ENCODE data around the gene SLX9.
"Not testable (repeated sequence)": the region's sequence is repeated elsewhere in the genome, so short reads cannot be mapped to it uniquely, and the experiment has no call there.

Gene SLX9

DNA sequence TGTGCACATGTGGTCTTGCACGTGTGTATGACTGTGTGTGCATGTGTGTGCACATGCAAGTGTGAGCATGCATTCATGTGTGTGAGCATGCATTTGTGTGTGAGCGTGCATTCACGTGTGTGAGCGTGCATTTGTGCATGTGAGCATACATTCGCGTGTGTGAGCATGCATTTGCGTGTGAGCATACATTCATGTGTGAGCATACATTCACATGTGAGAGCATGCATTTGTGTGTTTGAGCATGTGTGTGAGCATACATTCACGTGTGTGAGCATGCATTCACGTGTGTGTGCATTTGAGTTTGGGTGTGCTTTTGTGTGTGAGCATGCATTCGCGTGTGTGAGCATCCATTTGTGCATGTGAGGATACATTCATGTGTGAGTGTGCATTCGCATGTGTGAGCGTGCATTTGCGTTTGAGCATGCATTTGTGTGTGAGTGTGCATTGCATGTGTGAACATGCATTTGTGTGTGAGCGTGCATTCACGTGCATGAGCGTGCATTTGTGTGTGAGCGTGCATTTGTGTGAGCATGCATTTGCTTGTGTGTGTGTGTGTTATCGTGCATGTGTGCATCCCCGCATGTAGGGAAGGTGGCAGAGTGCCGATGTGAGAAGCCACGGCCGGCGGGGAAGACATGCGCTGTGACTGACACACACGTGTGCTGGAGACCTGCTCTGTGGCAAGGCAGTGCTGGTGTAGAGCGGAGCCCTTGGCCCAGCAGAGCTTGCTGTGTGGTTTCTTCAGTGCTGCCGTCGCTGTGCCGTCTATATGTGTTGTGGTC lies 37.4 kb upstream of the SLX9 start:
- DNase-seq = no peak

DNA sequence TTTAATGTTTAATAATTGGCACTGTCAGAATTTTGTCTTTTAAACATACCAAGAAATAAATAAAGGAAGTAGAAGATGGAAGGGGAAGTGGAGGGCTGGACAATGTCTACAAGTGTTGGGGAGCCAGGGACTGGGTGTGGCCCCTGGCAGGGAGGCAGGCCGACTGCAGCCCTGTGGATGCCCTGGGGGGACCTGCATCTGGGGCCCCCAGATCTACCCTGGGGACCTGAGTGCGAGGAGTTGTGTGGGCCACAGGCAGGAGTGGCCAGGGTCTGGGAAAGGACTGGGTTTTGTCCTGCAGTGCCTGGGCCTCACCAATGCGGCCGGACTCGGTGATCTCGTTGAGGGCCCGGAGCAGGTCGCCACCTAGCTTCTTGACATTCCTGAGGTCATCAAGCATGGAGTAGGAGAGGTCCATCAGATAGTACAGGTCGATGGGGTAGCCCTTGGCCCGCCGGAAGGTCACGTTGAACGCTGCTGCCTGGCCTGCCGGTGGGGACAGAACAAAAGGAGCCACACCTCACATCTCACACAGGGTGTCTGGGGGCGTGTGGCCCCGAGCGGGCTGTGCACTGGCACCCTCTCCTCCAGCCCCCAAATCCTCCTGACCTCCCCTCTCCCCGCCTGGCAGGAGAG lies 36.7 kb upstream of the SLX9 start:
- no peak for DNase-seq

DNA sequence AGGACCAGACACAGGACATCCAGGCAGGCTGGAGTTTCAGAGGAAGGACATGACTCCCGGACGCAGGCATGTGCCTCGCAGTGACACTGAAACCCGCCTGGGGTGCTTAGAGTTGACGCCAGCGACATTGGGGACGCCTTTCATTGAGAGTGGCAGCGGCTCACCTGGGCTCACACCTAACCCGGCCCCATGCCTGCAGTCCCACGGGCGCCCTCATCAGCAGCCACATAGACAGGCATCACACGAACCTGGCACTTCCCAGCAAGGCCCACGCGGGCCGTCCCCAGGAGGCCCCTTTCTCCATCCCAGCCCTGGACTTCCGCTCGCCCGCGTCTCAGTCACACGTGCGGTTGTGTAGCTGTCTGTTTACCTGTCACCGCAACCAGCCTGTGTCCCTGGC lies 36.1 kb upstream of the SLX9 start:
- no peak for DNase-seq

DNA sequence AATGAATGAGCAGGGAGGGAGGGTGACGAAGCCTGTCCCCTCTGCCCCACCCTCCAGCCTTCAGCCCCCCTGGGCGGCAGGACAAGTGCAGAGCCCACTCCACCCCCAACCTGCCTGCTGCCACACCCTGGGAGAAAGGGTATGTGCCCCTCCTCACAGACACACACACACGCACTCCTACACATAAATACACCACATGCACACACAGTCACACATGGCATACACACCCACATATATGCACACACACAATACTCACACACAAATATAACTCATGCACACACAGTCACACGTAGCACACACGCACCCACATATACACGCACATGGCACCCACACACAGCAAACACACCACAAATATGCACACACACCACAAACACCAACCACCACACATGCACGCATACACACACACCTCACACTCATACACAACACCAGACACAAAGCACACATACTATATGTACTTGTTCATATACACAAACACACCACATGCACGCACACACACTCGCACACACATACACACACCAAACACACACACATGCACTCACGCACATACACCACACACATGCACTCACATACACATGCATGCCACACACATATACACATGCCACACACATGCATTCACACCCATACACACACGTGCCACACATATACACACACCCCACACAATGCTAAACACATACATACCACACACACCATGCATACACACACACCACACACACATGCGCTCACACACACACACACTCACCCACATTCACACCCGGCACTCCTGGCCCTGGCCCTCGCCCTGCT lies 35.5 kb upstream of the SLX9 start:
- DNase-seq = no peak

DNA sequence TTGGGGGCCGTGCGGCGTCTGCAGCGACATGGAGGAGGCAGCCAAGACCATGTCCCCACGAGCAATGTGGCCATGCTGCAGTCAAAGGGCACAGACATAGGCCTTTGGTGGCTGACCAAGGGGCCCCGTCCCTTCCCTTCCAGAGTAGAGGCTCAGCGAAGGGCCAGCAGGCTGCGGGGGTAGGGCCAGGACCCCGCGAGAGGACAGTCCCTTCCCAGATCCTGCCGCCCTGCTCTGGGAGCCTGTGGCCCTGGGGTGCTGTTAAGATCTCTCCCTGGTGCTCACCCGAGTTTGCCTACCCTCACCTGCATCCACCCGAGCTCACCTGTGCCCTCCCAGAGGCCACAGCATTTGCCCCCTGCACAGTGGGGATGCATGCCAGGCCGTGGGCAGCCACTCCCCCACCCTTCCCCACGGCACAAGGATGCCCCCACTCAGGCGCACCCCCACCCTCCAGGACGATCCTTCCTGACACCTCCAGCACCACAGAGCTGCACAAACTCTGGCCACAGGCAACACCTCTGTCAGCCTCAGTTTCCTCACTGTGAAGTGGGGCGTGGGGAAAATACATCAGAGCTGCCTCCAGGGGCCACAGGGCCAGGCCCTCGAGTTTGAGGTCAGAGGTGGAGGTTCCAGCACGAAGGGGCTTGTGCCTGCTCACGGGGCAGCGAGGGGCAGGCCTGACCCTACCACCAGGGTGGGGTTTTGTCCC lies 34.7 kb upstream of the SLX9 start:
- DNase-seq = no peak

DNA sequence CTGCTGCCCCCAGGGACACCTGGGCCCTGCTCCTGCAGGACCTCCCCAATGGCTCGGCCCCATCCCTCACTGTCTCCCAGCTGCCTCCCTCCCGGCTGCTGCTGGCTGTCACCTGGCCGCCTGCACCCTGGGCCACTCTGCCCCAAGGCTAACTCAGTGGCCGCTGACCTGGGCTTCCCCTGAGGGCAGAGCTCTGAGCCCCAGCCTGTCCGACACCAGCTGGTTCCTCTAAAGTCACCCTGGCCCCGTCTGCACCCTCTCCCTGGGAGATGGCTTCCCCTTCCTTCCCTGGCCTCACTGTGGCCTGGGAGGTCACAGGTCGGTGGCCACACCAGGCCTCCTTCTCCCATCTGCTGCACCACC lies 34.1 kb upstream of the SLX9 start:
- DNase-seq = no peak

DNA sequence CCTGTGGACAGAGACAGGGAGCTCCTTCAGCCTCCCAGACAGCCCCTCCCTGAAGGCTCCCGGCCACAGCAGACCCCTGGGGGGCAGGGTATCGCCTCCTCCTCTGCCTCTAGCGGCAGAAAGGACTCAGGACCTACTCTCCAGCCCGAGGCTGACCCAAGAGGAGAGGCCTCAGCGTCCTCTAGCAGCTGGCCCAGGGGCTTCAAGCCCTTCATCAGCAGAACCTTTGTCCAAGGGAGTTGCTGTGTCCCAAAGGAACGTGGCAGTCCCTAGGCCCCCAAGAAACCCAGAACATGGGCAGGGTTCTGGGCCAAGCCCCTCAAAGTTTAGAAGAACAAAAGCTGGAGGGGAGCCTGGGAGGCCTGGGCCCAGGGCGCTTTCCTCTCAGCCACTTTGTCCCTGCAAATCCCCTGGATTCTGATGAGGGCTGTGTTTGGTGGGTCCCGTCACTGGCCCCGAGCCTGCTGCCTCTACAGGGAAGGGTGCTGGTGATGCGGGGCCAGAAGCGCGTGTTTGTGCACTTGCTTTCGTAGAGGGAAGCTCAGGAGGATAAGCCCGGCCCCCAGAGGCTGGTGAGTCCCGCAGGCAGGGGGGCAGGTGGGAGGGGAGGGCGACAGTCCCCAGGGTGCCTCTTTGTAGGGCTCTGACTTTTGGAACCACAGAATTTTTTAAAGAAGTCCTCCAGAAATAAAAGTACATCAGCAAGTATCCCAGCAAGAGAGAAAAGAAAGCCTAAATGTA lies 32.4 kb upstream of the SLX9 start:
- DNase-seq = no peak

DNA sequence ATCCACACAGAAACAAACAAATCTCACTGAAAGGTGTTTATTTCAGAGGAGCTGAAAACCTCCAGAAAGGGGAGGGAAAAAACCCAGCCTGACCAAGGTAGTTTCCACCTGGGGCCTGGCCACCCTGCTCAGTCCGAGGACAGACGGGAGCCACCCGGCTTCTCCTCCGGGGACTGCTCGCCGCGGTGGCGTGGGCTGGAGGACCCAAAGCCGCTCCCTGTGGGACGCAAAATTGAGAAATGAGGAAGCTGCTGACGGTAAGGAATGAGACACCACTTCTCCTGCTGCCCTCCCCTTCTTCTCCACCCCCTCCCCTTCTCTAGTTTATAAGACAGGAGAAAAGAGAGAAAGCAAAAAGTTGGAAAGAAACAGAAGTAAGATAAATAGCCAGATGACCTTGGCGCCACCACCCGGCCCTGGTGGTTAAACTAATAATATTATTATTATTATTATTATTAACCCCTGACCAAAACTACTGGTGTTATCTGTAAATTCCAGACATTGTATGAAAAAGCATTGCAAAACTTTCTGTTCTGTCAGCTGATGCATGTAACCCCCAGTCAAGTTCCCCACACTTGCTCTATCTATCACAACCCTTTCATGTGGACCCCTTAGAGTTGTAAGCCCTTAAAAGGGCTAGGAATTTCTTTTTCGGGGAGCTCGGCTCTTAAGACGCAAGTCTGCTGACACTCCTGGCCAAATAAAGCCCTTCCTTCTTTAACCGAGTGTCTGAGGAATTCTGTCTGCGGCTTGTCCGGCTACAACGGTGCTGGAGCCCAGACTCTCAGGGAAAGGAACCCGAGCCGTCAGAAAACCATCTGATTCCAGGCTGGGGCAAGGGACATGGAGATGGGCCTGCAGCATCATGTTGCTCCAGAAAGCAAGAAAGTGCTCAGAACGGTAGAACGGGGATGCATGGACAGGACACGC lies 31.6 kb upstream of the SLX9 start:
- no peak for DNase-seq

DNA sequence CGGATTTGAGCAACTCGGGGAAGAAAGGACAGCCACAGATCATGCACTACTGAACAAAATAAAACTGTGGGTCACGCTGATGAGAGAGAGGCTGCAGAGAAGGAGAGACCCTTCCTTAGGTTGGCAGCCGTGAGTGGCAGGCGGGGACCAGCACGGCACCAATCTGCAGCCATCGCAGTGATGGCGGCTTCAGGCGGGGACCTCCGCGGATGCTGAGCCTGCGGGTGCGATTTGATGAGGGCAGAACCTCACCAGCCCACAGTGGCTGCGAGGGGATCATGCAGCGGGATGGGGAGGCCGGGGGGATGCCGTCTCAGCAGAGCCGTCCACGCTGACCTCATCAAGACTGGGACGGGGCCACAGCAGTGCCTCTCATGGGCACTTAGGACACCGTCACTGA lies 30.9 kb upstream of the SLX9 start:
- DNase-seq = no peak

DNA sequence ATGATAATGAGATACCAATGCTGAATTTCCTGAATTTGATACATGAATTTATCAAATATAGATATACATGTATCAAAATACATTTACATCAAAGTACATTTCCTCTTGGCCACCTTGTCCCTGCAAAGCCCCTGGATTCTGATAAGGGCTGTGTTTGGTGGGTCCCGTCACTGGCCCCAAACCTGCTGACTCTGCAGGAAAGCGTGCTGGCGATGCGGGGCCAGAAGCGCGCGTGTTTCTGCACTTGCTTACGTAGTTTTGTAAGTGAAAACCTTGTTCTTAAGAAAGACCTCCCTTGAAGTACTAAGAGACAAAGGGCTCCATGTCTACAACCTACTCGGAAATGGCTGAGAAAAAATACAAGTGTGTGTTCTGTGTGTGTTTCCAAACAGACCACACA lies 30.1 kb upstream of the SLX9 start:
- DNase-seq = no peak

DNA sequence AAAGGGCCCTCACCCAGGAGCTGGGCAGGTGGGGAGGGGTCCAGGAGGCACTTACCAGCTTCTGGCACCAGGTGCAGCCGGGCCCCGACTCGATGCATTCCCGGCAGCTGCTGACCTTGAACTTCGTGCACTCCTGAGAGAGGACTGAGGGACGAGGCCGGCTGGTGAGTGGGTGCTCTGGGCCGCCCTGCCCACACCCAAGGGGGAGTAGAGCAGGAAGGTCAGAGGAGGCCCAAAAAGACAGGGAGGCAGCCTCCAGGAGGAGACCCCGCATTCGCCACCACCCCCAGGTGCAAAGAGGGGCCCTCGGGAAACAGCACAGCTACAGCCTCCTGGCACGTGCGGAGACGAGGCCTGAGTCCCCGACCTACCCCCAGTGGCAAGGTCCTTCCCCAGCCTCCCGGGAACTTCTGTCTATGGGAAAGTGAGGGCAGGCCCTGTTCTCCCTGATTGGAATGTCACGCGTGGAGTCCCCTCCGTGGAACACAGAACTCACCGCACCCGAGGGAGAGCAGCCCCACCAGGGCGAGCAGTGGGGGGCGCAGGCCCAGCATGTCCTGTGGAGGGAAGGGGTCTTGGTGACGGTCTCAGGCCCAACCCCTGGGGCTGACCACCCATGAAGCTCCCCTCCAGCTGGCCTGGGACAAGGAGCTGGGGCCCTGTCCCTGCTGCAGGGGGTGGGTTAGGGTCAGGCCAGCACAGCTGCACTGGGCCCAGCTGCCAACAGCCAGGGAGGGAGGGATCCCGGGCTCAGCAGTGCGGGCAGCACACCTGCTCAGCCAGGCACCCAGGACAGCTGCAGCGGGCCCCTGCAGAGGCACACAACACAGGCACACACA lies 29.4 kb upstream of the SLX9 start:
- DNase-seq = no peak

DNA sequence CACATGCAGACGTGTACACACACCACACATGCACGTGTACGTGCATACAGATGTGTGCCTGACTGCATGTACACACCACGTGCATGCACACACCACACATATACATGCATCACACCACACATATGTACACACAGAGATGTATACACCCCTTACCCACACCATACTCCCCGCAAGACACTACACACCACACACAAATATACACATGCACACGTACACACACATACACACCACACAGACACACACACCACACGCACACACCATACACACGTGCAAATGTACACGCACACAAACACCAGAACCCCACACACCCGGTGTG lies 28.8 kb upstream of the SLX9 start:
- DNase-seq = no peak

DNA sequence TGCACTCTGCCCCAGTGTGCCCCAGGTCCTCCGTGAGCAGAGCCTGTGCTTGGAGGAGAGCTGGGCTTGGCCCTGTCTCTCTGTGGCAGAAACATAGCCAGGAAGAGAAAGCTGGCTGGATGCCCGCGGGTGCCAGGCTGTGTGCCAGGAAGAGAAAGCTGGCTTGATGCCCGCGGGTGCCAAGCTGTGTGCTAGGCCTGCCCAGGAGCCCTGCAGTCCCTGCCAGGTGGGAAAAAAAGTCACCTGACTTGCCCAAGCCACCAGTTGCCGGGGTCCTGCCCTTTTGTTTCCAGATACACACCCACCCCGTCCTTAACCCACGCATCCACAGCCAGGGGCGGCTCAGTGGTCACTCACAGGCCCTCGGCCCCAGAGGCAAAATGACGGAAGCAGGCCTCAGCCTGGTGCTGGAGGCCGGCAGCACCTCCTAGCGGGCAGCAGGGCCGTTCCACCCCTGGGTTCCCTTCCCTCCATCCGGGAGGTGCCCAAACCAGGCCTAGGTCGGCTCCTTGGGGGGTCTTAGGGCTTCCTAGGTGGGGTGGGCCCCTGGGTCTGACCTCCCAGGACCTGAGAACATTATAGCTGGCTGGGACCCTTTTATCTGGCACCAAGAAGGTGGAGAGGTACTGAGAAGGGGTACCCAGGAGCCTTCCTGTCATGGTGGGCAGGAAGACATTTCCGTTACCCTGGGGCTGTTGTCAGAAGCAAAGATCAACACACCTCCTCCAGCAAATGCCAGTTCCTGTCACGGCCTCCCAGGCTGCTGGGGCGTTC lies 28.3 kb upstream of the SLX9 start:
- peak; percentile 12 for DNase-seq

DNA sequence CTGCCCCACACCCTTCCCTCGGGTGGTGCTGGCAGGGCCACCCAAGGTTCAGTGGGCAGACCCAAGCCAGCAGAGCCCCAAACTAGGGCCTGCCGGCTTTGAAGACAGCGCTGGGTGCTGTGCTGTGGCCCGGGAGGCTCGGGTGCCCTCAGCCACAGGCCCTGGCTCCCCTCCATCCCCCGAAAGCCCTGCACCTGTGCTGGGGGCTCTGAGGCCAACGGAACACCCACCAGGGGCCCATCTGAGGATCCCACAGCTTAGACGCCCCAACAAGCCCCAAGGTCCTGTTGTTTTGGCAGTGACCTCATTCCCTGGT lies 27.7 kb upstream of the SLX9 start:
- no peak for DNase-seq

DNA sequence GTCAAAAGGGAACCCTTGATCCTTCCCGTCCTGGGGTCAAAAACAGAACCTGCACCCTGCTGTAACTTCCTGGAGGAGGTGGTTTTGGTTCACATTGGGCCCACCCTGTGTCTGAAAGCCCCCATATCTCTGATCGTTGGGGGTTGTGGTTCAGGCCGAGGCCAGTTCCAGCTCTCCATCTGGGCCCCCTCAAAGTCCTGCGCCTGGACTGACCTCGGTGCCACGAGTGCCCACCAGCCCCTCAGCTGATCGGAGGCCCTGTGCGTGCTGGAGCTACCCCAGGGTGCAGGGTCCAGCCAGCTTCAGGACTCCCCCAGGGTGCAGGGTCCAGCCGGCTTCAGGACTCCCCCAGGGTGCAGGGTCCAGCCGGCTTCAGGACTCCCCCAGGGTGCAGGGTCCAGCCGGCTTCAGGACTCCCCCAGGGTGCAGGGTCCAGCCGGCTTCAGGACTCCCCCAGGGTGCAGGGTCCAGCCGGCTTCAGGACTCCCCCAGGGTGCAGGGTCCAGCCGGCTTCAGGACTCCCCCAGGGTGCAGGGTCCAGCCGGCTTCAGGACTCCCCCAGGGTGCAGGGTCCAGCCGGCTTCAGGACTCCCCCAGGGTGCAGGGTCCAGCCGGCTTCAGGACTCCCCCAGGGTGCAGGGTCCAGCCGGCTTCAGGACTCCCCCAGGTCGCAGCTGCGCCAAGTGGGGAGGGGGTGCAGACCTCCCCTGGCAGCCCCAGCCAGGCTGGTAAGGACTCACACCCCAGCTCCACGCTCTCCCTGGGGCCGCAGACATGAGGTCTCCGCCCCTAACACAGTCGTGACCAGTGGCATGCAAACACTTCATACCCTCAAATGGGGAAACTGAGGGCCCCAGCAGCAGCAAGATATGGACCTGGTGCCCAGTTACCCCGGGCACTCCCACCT lies 27.1 kb upstream of the SLX9 start:
- not testable (repeated sequence) for DNase-seq

DNA sequence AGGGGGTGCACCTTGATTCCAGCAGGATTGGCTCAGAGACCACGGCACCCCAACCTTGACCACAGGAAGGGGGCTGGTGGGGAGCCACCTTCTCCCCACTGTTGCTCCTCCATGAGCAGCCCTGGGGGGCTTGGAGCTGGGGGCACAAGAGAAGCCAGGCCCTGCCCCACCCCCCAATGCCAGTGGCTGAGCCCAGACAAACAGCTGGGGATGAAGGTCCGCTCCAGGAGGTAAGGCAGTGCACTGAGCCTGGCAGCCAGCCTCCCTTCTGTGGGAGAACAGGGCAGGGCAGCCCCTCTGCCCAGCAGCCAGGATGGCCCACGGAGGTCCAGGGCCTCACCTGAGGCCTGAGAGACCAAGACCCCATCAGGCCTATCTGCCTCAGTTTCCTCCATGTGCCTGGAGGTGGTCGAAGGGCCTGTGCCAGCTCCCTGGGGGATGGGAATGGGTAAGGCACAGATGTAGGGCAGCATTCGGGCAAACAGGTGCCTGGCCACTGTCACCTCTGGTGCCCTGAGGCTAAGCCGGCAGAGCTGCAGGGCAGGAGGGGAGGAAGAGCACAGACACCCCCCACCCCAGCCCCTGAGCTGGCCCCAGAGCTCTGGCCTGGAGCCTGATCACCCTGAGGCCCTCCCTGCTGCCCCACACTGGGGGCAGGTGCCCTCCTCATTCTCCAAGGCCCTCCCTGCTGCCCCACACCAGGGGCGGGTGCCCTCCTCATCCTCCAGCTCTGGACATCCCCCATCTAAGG lies 26.2 kb upstream of the SLX9 start:
- no peak for DNase-seq

DNA sequence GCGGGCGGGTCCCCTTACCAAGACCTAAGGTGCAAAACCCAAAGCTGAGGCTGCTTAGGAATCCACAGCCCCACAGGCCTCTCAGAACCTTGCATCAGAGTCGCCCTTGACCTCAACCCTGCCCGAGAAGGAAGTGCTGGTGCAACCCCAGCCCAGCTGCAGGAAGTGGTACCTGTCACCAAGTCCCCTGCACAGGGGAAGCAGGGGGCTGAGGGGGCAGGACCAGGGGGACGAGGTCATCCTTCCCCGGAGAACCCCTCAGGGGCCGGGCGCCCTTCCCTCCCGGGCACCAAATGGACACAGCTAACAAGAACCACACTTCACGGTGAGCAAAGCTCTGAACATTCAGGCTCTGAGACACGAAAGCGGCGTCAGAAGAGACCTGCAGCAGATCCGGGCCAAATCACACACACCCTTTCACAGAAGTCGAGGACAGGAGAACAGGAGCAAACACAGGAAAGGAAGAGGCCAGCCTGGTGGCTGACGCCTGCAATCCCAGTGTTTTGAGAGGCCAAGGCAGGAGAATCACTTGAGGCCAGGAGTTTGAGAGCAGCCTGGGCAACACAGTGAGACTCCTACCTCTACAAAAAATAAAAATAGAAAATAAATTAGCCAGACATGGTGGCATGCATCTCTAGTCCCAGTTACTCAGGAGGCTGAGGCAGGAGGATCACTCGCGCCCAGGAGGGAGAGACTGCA lies 25.5 kb upstream of the SLX9 start:
- no peak for DNase-seq

DNA sequence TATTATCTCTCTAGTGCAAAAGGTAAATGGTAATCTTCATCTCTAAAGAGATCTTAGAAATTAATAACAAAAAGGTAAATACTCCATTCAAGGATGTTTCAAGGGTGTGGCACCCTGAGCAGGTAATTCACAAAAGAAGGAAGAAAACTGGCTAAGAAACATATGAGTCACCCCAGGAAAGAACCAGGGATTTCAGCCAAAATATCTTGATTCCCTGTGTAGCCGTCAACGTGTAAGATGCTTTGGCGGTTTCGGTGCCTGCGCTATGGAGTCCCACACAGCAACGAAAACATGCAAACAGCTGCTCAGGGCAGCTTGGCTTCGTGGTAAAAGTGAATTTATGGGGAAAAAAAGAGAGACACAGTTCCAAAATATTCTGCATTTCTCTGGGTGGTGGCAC lies 22.9 kb upstream of the SLX9 start:
- no peak for DNase-seq
